ENCODE measurements around the gene TRIP12.
"Not testable (repeated sequence)": the region's sequence is repeated elsewhere in the genome, so short reads cannot be mapped to it uniquely, and the experiment has no call there.

TRIP12 gene

GRCh38 chr2:229850355-229851275 is 71.2 kb downstream of the TRIP12 start:
- not testable (repeated sequence) for H3K9ac ChIP-seq (ENCODE audit: low read depth, low read length); H3K36me3 ChIP-seq (ENCODE audit: insufficient read depth, low read length); H3K9me3 ChIP-seq (ENCODE audit: control insufficient read depth, insufficient read depth, low read length)
- H3K4me1 ChIP-seq (ENCODE audit: insufficient read depth, low read length) = peaks cover 13% of the 10 kb centered on the region

- Histone ChIP-seq H3K9ac (ENCODE audit: low read depth, low read length) (no peak overlapping the region), H3K36me3 (ENCODE audit: insufficient read depth, low read length) (no peaks in the 10 kb centered on the region; the same call in 1 of the 2 replicates)
These were observed 72.7 kb downstream of the TRIP12 start for GRCh38 chr2:229849073-229849472.

GRCh38 chr2:229843613-229844012 is 78.2 kb downstream of the TRIP12 start:
- no peaks in the 10 kb centered on the region for H3K9me3 ChIP-seq (ENCODE audit: control insufficient read depth, insufficient read depth, low read length)
- H3K9ac ChIP-seq (ENCODE audit: low read depth, low read length) = no peak overlapping the region
- H3K36me3 ChIP-seq (ENCODE audit: insufficient read depth, low read length) = peaks cover 3% of the 10 kb centered on the region; the same call in 1 of the 2 replicates
- H3K4me1 ChIP-seq (ENCODE audit: insufficient read depth, low read length) = peaks cover 2% of the 10 kb centered on the region; the same call in 1 of the 2 replicates

More at GRCh38 chr2:229849073-229849472, 72.7 kb downstream of the TRIP12 start:
- Histone ChIP-seq H3K9me3 (ENCODE audit: control insufficient read depth, insufficient read depth, low read length) (no peaks in the 10 kb centered on the region), H3K4me1 (ENCODE audit: insufficient read depth, low read length) (peaks cover 13% of the 10 kb centered on the region)

GRCh38 chr2:229838729-229839128 is 83.1 kb downstream of the TRIP12 start:
- Histone ChIP-seq H3K36me3 (ENCODE audit: insufficient read depth, low read length) (peaks cover 2% of the 10 kb centered on the region; the same call in 1 of the 2 replicates), H3K9me3 (ENCODE audit: control insufficient read depth, insufficient read depth, low read length) (no peaks in the 10 kb centered on the region), H3K4me1 (ENCODE audit: insufficient read depth, low read length) (no peaks in the 10 kb centered on the region), H3K9ac (ENCODE audit: low read depth, low read length) (no peak overlapping the region)

GRCh38 chr2:229836847-229837246 is 85.0 kb downstream of the TRIP12 start:
- Histone ChIP-seq H3K9ac (ENCODE audit: low read depth, low read length) (no peak overlapping the region), H3K36me3 (ENCODE audit: insufficient read depth, low read length) (no peaks in the 10 kb centered on the region; the same call in 1 of the 2 replicates), H3K4me1 (ENCODE audit: insufficient read depth, low read length) (no peaks in the 10 kb centered on the region), H3K9me3 (ENCODE audit: control insufficient read depth, insufficient read depth, low read length) (no peaks in the 10 kb centered on the region)

- no peak overlapping the region for H3K9ac ChIP-seq (ENCODE audit: low read depth, low read length)
- no peaks in the 10 kb centered on the region for H3K4me1 ChIP-seq (ENCODE audit: insufficient read depth, low read length)
- no peaks in the 10 kb centered on the region; the same call in 1 of the 2 replicates for H3K36me3 ChIP-seq (ENCODE audit: insufficient read depth, low read length)
- H3K9me3 ChIP-seq (ENCODE audit: control insufficient read depth, insufficient read depth, low read length) = no peaks in the 10 kb centered on the region
These were observed 86.1 kb downstream of the TRIP12 start for GRCh38 chr2:229835596-229836283.

- not testable (repeated sequence) for H3K4me1 ChIP-seq (ENCODE audit: insufficient read depth, low read length); H3K9ac ChIP-seq (ENCODE audit: low read depth, low read length); H3K36me3 ChIP-seq (ENCODE audit: insufficient read depth, low read length)
These were observed 87.4 kb downstream of the TRIP12 start for GRCh38 chr2:229834368-229834767.

GRCh38 chr2:229832510-229832898 is 89.3 kb downstream of the TRIP12 start:
- H3K4me1 ChIP-seq (ENCODE audit: insufficient read depth, low read length) = no peaks in the 10 kb centered on the region
- H3K36me3 ChIP-seq (ENCODE audit: insufficient read depth, low read length) = no peaks in the 10 kb centered on the region
- no peak overlapping the region for H3K9ac ChIP-seq (ENCODE audit: low read depth, low read length)

More at GRCh38 chr2:229834368-229834767, 87.4 kb downstream of the TRIP12 start:
- not testable (repeated sequence) for H3K9me3 ChIP-seq (ENCODE audit: control insufficient read depth, insufficient read depth, low read length)

GRCh38 chr2:229831805-229832509 is 89.9 kb downstream of the TRIP12 start:
- H3K9ac ChIP-seq (ENCODE audit: low read depth, low read length) = no peak overlapping the region
- no peaks in the 10 kb centered on the region for H3K36me3 ChIP-seq (ENCODE audit: insufficient read depth, low read length)
- H3K4me1 ChIP-seq (ENCODE audit: insufficient read depth, low read length) = no peaks in the 10 kb centered on the region

More at GRCh38 chr2:229832510-229832898, 89.3 kb downstream of the TRIP12 start:
- H3K9me3 ChIP-seq (ENCODE audit: control insufficient read depth, insufficient read depth, low read length) = no peaks in the 10 kb centered on the region

GRCh38 chr2:229825476-229825875 is 96.3 kb downstream of the TRIP12 start:
- Histone ChIP-seq H3K36me3 (ENCODE audit: insufficient read depth, low read length) (peaks cover 3% of the 10 kb centered on the region; the same call in 1 of the 2 replicates), H3K9me3 (ENCODE audit: control insufficient read depth, insufficient read depth, low read length) (no peaks in the 10 kb centered on the region), H3K9ac (ENCODE audit: low read depth, low read length) (no peak overlapping the region)

More at GRCh38 chr2:229831805-229832509, 89.9 kb downstream of the TRIP12 start:
- no peaks in the 10 kb centered on the region for H3K9me3 ChIP-seq (ENCODE audit: control insufficient read depth, insufficient read depth, low read length)

GRCh38 chr2:229821316-229821715 is 100.5 kb downstream of the TRIP12 start:
- H3K36me3 ChIP-seq (ENCODE audit: insufficient read depth, low read length) = peaks cover 3% of the 10 kb centered on the region; the same call in 1 of the 2 replicates
- no peaks in the 10 kb centered on the region; the same call in 1 of the 2 replicates for H3K4me1 ChIP-seq (ENCODE audit: insufficient read depth, low read length)
- no peak overlapping the region for H3K9ac ChIP-seq (ENCODE audit: low read depth, low read length)
- no peaks in the 10 kb centered on the region for H3K9me3 ChIP-seq (ENCODE audit: control insufficient read depth, insufficient read depth, low read length)

More at GRCh38 chr2:229825476-229825875, 96.3 kb downstream of the TRIP12 start:
- no peaks in the 10 kb centered on the region for H3K4me1 ChIP-seq (ENCODE audit: insufficient read depth, low read length)

GRCh38 chr2:229818230-229818629 is 103.6 kb downstream of the TRIP12 start:
- H3K9ac ChIP-seq (ENCODE audit: low read depth, low read length) = no peak overlapping the region
- no peaks in the 10 kb centered on the region for H3K9me3 ChIP-seq (ENCODE audit: control insufficient read depth, insufficient read depth, low read length)
- H3K36me3 ChIP-seq (ENCODE audit: insufficient read depth, low read length) = peaks cover 4% of the 10 kb centered on the region; the same call in 1 of the 2 replicates
- H3K4me1 ChIP-seq (ENCODE audit: insufficient read depth, low read length) = no peaks in the 10 kb centered on the region; the same call in 1 of the 2 replicates

- H3K36me3 ChIP-seq (ENCODE audit: insufficient read depth, low read length) = peaks cover 4% of the 10 kb centered on the region
- H3K4me1 ChIP-seq (ENCODE audit: insufficient read depth, low read length) = peaks cover 5% of the 10 kb centered on the region; the same call in 1 of the 2 replicates
- no peak overlapping the region for H3K9ac ChIP-seq (ENCODE audit: low read depth, low read length)
- H3K9me3 ChIP-seq (ENCODE audit: control insufficient read depth, insufficient read depth, low read length) = no peaks in the 10 kb centered on the region
These were observed 106.0 kb downstream of the TRIP12 start for GRCh38 chr2:229815858-229816257.

- peaks cover 4% of the 10 kb centered on the region for H3K36me3 ChIP-seq (ENCODE audit: insufficient read depth, low read length)
- H3K9me3 ChIP-seq (ENCODE audit: control insufficient read depth, insufficient read depth, low read length) = no peaks in the 10 kb centered on the region
- H3K9ac ChIP-seq (ENCODE audit: low read depth, low read length) = no peak overlapping the region
- H3K4me1 ChIP-seq (ENCODE audit: insufficient read depth, low read length) = peaks cover 7% of the 10 kb centered on the region; the same call in 1 of the 2 replicates
These were observed 106.5 kb downstream of the TRIP12 start for GRCh38 chr2:229815342-229815741.

Data from ES-I3 (cell line).